ENCODE data around the gene MTX3. TPM values are rescaled to one million over a fixed set of nuclear protein-coding genes. Genes with fewer than 3 reads are reported as not detected.

MTX3 gene
- total RNA-seq, 2 donors from 2014 or later: 5.3 to 10.7 TPM

DNA sequence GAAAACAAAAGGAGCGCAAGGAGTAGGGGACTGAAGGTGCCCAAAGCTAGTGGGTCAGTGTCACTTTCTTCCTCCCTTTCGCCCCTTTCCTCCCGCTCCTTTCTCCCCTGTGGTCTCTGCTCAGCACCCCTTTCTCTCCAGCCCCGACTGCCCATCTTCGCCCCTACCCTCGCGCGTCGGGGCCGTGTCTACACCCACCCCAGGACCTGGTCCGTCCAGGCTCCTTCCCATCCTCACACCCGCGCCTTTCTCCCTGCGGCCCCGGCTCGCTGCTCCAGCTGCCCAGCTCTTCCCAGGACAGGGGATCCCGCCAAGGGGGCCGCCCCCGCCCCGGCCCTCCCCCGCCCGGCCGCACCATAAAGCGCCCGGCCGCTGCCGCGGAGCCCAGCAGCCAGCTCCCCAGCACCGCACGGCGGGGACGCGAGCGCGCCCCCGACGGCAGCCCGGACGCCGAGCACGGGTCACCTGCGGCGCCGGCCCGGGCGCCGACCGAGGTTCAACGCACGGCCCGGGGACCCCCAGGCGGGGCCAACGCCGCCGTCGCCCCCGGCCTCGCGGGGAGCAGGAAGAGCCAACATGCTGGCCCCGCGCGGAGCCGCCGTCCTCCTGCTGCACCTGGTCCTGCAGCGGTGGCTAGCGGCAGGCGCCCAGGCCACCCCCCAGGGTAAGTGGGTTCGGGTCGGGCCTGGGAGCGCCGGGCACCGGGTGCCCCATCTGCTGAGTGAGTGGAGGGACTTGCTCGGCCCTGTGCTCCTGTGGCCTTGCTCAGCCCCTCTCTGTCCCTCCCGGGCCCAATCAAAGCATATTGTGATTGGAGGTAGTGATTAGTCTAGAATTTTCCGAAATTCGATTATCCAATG, 44.1 kb upstream of the MTX3 start, which contains the start of gene THBS4:
TSS of gene THBS4 (plus strand) at position 387 of the 860 bp plus-strand sequence. CDS start at position 577, 190 bp downstream.
- TF ChIP-seq CTCF (IDR thresholded peaks at IDR 0.05): no peak
- no peaks in the 10 kb centered on the region for H3K9me3 ChIP-seq
- peak within 1 kb of the TSS; percentile 17 to 50 for H3K4me3 ChIP-seq
- H3K27ac ChIP-seq: no peak within 1 kb of the TSS
- no peaks in the 10 kb centered on the region for H3K4me1 ChIP-seq
- H3K27me3 ChIP-seq: peaks cover 0 to 9% of the 10 kb centered on the region in 2 donors
- no peaks in the 10 kb centered on the region for H3K36me3 ChIP-seq
- no peak for DNase-seq (ENCODE audit: low spot score)

- TF ChIP-seq CTCF (IDR thresholded peaks at IDR 0.05): no peak
- H3K4me3 ChIP-seq: peak overlapping the region in 1 of 2 donors; percentile 50
- H3K27ac ChIP-seq: no peak overlapping the region
These were observed 43.5 kb upstream of the MTX3 start for GRCh38 chr5:80034559-80034958.

DNA sequence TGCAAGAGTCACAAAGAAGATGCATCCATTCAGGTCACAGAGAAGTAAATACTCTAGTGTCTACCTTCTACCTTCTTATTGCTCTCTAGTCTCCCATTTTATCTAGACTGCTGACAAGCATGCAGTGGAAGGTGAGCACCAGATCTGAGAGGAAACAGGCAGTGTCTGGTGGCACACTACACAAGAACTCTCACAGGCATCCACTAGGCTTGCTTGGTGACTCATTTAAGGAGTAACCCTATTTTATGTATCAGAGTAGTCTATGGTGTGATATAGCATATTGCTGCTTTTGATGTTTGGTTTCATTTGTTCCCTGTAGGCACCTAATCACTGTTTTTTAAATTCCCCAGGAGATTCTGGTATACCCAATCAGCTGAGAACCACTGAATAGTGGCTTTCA, 42.5 kb upstream of the MTX3 start:
- H3K9me3 ChIP-seq: no peaks in the 10 kb centered on the region
- no peak for TF ChIP-seq CTCF (IDR thresholded peaks at IDR 0.05)
- peaks cover 0 to 9% of the 10 kb centered on the region in 2 donors for H3K27me3 ChIP-seq
- no peak overlapping the region for H3K4me3 ChIP-seq
- H3K4me1 ChIP-seq: no peaks in the 10 kb centered on the region
- no peak for DNase-seq (ENCODE audit: low spot score)
- no peaks in the 10 kb centered on the region for H3K36me3 ChIP-seq
- no peak overlapping the region for H3K27ac ChIP-seq

More at GRCh38 chr5:80034559-80034958, 43.5 kb upstream of the MTX3 start:
- DNase-seq (ENCODE audit: low spot score): no peak
- H3K27me3 ChIP-seq: peaks cover 0 to 9% of the 10 kb centered on the region in 2 donors
- no peaks in the 10 kb centered on the region for H3K36me3 ChIP-seq
- H3K4me1 ChIP-seq: no peaks in the 10 kb centered on the region
- no peaks in the 10 kb centered on the region for H3K9me3 ChIP-seq

DNA sequence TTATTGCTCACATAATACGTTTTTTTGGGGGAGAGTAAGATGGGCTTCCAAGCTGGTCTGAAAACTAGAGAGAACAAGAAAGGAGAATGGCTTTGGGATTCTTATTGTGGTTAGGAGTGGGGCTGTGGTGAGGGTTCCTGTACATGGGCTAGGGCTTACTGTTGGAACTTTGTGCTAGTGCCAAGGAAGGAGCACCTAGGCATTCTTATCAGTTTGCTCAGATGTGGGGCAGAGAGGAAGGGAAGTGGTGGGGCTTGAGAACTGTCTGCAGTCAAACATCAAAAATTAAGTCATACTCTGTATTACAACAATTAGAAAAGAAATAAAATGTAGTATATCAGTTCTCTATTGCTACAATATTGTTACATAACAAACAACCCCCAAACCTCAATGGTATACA, 40.0 kb upstream of the MTX3 start:
- no peak for DNase-seq (ENCODE audit: low spot score)
- H3K4me3 ChIP-seq: no peak overlapping the region
- no peaks in the 10 kb centered on the region for H3K4me1 ChIP-seq
- no peak for TF ChIP-seq CTCF (IDR thresholded peaks at IDR 0.05)
- H3K27ac ChIP-seq: no peak overlapping the region
- H3K27me3 ChIP-seq: peaks cover 0 to 9% of the 10 kb centered on the region in 2 donors
- H3K36me3 ChIP-seq: no peaks in the 10 kb centered on the region
- H3K9me3 ChIP-seq: no peaks in the 10 kb centered on the region

DNA sequence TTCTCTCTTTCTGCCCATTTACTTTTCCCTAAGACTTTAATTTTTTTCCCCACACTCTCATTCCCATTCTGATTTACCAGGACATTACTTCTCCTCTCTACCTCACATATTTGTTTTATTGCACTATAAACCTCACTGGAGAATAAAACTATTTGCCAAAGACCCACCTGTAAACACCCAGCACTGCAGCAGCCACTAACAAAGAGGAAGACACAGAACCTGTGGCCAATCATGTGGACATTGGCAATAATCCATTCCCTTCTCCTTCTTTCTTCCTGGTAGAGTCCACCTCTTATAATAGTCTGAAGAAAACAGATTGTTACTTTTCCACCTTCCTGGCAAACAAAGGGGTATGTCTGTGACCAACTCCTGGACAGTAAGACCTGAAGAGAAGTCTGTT, 35.8 kb upstream of the MTX3 start:
- TF ChIP-seq CTCF (IDR thresholded peaks at IDR 0.05): no peak
- no peaks in the 10 kb centered on the region for H3K27me3 ChIP-seq

More for the DNA sequence above, 35.8 kb upstream of the MTX3 start:
- Histone ChIP-seq H3K27ac (no peak overlapping the region), H3K9me3 (no peaks in the 10 kb centered on the region), H3K4me1 (no peaks in the 10 kb centered on the region), H3K4me3 (no peak overlapping the region), H3K36me3 (no peaks in the 10 kb centered on the region)
- DNase-seq (ENCODE audit: low spot score): no peak
